Lower leg skin (tissue), 3 donors: ENCODE measurements around the gene F13B.

Experiments
- POLR2A ChIP-seq, 2 donors: fragments of 450-650 bp; IDR thresholded peaks; one replicate each; pipeline ENCODE4 v1.6.1; 2016 to 2017; ENCODE audit warnings: antibody characterized with exemption in 2 of 2, mild to moderate bottlenecking in 1 of 2, moderate library complexity in 1 of 2
- TF ChIP-seq, protein P1 (sequence below), 3 donors: fragments of 450-650 bp; IDR thresholded peaks; one replicate each; pipeline ENCODE4 v1.5.1; 2016; ENCODE audit warnings: antibody characterized with exemption in 3 of 3, mild to moderate bottlenecking in 3 of 3, moderate library complexity in 2 of 3

- TF ChIP-seq, protein P1, sequence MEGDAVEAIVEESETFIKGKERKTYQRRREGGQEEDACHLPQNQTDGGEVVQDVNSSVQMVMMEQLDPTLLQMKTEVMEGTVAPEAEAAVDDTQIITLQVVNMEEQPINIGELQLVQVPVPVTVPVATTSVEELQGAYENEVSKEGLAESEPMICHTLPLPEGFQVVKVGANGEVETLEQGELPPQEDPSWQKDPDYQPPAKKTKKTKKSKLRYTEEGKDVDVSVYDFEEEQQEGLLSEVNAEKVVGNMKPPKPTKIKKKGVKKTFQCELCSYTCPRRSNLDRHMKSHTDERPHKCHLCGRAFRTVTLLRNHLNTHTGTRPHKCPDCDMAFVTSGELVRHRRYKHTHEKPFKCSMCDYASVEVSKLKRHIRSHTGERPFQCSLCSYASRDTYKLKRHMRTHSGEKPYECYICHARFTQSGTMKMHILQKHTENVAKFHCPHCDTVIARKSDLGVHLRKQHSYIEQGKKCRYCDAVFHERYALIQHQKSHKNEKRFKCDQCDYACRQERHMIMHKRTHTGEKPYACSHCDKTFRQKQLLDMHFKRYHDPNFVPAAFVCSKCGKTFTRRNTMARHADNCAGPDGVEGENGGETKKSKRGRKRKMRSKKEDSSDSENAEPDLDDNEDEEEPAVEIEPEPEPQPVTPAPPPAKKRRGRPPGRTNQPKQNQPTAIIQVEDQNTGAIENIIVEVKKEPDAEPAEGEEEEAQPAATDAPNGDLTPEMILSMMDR (IDR thresholded peaks at IDR 0.05) = no peak
- no peak for TF ChIP-seq POLR2A (IDR thresholded peaks at IDR 0.05)
Observed at GRCh38 chr1:197076585-197076984, 9.5 kb upstream of the F13B start.
